ENCODE results near the gene CCDC81. TPM values are rescaled to one million over a fixed set of nuclear protein-coding genes. Genes with fewer than 3 reads are reported as not detected.

The CCDC81 gene
- total and polyA plus RNA-seq, 8 donors, result 0.28 to 3.3 (median 0.89) TPM; not detected in 4

DNA sequence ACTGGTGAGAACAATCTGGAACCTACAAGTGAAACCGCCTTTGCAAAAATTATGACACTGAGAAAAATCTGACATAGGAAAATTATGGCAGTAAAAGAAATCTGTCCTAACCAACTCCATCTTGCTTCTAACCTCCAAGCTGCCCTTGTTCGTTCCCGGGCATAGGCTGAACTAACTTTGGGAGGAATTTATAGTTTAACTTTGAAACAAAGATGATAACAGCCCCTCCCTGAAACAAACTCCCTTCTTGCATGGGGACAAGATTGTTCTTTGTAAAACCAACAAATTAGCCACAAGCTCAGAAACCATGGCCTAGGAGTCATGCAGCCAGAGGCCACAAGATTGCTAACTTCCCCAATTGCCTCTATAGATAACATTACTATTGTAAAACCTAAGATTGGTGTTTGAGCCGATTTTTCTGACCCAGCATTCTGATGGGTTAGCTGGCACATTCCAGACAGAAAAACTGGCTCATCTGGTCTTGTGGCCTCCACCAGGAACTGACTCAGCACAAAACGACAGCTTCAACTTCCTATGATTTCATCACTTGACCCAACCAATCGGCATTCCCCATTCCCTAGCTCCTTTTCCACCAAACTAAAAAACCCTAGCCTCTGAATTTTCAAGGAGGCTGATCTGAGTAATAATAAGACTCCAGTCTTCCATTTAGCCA is 3.6 kb upstream of the CCDC81 start:
- WGBS, 5 donors, result 61 to 78% (median 64%) methylated on average over 6 of the region's 6 CpGs
- intact Hi-C loops (cut with DNase I; ENCODE audit: low total_unique reads), result no loop called here

DNA sequence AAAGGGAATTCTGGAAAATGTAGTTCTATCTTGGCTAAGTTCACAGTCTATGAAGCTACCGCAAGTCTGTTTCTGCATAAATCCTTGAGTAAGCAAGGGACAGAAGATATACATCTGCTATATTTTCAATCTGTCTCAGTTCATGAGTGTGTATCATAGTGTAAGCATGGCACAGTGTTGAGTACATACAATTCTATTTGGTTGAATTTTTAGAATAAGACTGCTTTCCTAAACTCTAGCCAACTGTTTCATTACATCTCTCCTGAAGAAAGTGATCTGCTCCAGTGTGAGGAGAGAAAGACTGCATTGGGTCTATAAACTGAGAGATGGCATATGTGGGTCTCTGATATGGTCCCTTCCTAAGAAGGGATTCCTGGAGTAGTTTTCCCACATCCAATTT is 2.6 kb upstream of the CCDC81 start:
- DNase-seq, result no peak
- intact Hi-C loops (cut with DNase I; ENCODE audit: low total_unique reads), result no loop called here
- Histone ChIP-seq H3K4me1 (peaks cover 0 to 7% (median 0%) of the 10 kb centered on the region in 4 donors), H3K4me3 (no peak overlapping the region), H3K27ac (no peak overlapping the region), H3K27me3 (peaks cover 0 to 4% (median 0%) of the 10 kb centered on the region in 3 donors), H3K9me3 (no peaks in the 10 kb centered on the region), H3K36me3 (no peaks in the 10 kb centered on the region)
- 95 to 100% (median 100%) methylated on average over 1 of the region's 1 CpG for WGBS, 5 donors
- TF ChIP-seq POLR2AphosphoS5 (IDR thresholded peaks at IDR 0.05) (no peak), POLR2A (IDR thresholded peaks at IDR 0.05) (no peak), EP300 (IDR thresholded peaks at IDR 0.05) (no peak)
- TF ChIP-seq, protein P1, sequence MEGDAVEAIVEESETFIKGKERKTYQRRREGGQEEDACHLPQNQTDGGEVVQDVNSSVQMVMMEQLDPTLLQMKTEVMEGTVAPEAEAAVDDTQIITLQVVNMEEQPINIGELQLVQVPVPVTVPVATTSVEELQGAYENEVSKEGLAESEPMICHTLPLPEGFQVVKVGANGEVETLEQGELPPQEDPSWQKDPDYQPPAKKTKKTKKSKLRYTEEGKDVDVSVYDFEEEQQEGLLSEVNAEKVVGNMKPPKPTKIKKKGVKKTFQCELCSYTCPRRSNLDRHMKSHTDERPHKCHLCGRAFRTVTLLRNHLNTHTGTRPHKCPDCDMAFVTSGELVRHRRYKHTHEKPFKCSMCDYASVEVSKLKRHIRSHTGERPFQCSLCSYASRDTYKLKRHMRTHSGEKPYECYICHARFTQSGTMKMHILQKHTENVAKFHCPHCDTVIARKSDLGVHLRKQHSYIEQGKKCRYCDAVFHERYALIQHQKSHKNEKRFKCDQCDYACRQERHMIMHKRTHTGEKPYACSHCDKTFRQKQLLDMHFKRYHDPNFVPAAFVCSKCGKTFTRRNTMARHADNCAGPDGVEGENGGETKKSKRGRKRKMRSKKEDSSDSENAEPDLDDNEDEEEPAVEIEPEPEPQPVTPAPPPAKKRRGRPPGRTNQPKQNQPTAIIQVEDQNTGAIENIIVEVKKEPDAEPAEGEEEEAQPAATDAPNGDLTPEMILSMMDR (IDR thresholded peaks at IDR 0.05), result no peak

More for the DNA sequence above, 3.6 kb upstream of the CCDC81 start:
- no peaks in the 10 kb centered on the region for H3K36me3 ChIP-seq
- DNase-seq, result peak in 1 of 2 donors; percentile 36
- TF ChIP-seq, protein P1 (IDR thresholded peaks at IDR 0.05), result no peak
- TF ChIP-seq EP300 (IDR thresholded peaks at IDR 0.05), result no peak
- TF ChIP-seq POLR2AphosphoS5 (IDR thresholded peaks at IDR 0.05), result no peak
- no peak for TF ChIP-seq POLR2A (IDR thresholded peaks at IDR 0.05)
- no peak overlapping the region for H3K4me3 ChIP-seq
- no peak overlapping the region for H3K27ac ChIP-seq
- H3K9me3 ChIP-seq, result no peaks in the 10 kb centered on the region
- H3K4me1 ChIP-seq, result peaks cover 0 to 7% (median 0%) of the 10 kb centered on the region in 4 donors
- H3K27me3 ChIP-seq, result peaks cover 0 to 4% (median 0%) of the 10 kb centered on the region in 3 donors

DNA sequence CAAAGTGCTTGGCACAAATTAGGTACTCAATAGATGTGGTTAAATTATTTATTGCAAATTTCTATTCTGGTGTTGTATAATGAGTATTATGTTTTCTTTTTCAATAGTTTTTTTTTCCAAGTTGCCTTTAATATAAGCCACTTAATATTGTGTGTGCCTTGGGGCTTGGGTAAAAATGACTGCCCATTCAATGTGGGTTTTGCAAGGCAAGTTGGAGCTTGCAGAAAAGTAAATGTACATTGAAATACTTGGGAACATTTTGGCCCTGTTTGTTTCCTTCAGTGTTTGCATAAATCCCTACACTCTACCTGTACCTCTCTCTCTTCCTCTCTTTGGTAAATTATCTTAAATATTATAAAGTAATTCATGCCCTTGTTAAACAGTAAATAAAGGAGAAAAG is 2.1 kb upstream of the CCDC81 start:
- no peak for DNase-seq
- intact Hi-C loops (cut with DNase I; ENCODE audit: low total_unique reads), result no loop called here
- Histone ChIP-seq H3K27ac (no peak overlapping the region), H3K4me3 (no peak overlapping the region), H3K36me3 (no peaks in the 10 kb centered on the region), H3K27me3 (peaks cover 0 to 4% (median 0%) of the 10 kb centered on the region in 3 donors), H3K4me1 (peaks cover 0 to 7% (median 0%) of the 10 kb centered on the region in 4 donors), H3K9me3 (no peaks in the 10 kb centered on the region)
- TF ChIP-seq, protein P1 (IDR thresholded peaks at IDR 0.05), result no peak
- TF ChIP-seq POLR2AphosphoS5 (IDR thresholded peaks at IDR 0.05) (no peak), POLR2A (IDR thresholded peaks at IDR 0.05) (no peak), EP300 (IDR thresholded peaks at IDR 0.05) (no peak)

DNA sequence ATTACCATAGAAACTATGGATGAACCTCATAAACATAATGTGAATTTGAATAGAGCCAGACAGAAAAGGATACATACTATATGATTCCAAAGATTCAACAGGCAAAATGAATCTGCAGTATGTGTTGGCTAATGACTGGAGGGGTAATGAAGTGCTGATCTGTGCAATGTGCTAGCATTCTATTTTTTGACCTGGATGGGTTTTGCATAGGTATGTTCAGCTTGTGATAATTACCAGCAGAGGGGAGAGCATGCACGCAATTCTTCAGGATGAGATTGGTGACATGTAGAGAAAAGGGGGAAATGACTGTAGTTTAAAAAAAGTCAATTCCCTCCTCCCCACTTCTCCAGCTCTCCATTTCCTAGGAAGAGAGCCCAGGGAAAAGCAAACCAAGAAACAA is 618 bp upstream of the CCDC81 start:
- H3K27me3 ChIP-seq, result peaks cover 0 to 4% (median 0%) of the 10 kb centered on the region in 3 donors
- no peaks in the 10 kb centered on the region for H3K36me3 ChIP-seq
- H3K27ac ChIP-seq, result no peak overlapping the region
- peaks cover 0 to 7% (median 0%) of the 10 kb centered on the region in 4 donors for H3K4me1 ChIP-seq
- H3K4me3 ChIP-seq, result no peak overlapping the region
- H3K9me3 ChIP-seq, result no peaks in the 10 kb centered on the region
- TF ChIP-seq, protein P1 (IDR thresholded peaks at IDR 0.05), result no peak
- TF ChIP-seq POLR2A (IDR thresholded peaks at IDR 0.05) (no peak), EP300 (IDR thresholded peaks at IDR 0.05) (no peak), POLR2AphosphoS5 (IDR thresholded peaks at IDR 0.05) (no peak)
- DNase-seq, result no peak
- WGBS, 5 donors, result 29 to 64% (median 38%) methylated on average over 1 of the region's 1 CpG
- intact Hi-C loops (cut with DNase I; ENCODE audit: low total_unique reads), result no loop called here
